ENCODE measurements around the gene PHPT1.
"Not testable (repeated sequence)": the region's sequence is repeated elsewhere in the genome, so short reads cannot be mapped to it uniquely, and the experiment has no call there.

Gene PHPT1

DNA sequence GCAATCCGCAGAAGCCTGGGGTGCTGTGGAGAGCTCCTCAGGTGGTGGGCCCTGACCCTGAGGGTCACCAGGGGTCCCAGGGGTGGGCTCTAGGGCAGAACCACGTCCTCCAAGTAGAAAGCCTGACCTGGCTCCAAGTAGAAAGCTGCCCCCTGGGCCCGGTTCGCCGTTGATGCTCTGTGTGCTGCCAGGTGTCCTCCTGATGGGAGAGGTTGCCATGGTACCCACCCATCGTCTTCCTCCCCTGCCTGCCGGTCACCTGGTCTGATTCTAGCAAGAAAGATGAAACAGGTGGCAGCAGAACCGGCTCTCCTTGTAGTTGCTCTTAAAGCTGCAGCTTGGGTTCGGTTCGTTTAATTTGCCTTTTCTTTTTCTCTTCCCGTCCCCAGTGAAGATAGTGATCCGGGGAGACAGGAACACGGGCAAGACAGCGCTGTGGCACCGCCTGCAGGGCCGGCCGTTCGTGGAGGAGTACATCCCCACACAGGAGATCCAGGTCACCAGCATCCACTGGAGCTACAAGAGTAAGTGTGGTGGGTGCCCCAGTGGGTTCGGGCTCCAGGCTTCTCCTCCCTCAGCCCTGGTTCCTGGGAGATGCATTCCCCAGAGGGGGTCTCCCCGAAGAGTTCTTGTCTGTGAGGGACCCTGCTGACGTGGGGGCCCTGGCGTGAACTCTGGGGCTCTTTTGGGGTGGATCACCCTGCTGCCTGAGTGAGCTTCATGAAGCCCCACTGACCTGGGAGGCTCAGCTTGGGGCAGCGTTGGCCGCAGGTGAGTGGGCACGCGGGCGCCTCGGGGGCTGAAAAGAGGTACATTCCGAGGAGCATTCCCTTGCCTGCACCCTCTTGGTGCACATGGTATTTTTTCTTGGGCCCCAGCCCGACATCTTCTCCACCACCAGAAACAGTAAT, 25.8 kb upstream of the PHPT1 start:
- DNase-seq, result no peak

DNA sequence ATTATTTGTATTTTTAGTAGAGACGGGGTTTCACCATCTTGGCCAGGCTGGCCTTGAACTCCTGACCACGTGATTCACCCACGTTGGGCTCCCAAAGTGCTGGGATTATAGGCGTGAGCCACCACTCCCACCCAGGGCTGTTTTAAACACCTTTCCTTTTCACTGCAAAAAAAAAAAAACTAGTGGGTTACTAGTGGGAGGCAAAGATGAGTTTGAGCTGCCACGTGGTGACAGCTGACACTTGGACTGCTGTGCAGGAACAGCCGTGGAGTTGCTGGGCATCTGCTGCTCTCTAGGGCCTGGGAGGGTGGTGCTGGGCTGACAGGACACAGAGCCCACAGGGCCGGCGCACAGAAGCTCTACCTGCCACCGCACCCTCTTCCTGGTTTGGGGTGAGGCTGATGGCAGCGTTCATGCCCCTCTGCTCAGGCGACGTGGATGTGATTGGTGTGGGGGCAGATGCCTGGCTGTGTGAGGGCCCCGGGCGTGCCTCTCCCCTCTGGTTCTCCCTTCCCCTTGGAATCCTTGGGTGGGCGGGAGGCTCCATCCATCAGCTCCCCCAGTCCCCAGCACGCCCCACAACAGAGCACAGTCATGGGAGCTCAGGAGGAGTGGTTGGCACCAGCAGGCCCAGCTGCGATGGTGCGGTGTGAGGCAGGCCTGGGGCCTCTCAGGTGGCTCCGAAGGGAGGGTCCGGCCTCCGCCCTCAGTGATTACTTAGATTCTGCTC, 24.5 kb upstream of the PHPT1 start:
- DNase-seq, result no peak

DNA sequence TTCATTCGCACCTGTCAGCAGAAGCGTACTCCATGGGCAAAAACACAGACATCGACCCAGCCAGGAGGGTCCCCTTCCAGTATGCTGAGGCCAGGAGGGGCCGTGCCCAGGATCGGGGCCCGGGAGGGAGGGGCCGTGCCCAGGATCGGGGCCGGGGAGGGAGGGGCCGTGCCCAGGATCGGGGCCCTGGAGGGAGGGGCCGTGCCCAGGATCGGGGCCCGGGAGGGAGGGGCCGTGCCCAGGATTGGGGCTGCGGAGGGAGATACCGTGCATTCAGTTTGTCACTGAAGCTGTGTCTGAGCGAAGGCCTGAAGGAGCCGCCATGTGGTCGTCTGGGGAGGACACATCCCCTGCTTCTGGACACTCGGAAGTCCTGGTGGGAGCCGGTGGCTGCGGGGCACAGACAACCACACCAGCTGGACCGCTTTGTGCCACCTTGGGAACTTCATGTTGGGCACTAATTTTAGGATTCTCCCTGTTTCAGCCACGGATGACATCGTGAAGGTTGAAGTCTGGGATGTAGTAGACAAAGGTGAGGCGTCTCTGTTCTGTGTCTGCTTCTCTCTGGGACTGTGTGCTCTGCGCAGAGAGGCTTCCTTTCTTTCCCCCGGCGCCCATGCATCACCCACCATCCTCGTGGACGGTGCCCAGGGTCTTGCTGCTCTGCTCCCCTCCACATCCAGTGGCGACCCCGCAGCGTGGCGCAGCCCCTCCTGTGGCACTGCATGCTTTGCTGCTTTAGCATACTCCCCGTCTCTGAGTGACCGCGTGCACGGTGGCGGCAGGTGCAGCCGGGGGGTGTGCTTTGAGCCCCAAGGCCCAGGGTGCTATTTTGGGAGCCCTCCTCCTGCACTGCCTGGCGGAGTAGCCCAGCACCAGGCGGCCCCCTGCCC, 23.7 kb upstream of the PHPT1 start:
- DNase-seq, result no peak

DNA sequence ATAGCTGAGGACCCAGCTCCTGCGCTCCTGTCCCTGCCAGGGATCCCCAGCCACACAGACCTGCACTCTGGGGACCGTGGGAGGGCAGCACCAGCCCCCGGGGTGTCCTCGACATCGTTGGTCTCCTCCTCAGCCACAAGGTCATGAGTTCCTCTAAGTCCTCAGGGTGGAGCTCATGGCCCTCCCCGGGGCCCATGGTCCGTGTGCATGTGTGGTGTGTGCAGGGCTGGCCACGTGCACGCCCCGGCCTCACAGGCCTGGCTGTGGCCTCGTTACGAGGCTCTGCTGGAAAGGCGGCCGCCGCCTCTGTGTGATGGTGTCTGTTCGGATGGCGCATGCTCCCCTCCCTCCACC, 23.0 kb upstream of the PHPT1 start:
- DNase-seq, result no peak

DNA sequence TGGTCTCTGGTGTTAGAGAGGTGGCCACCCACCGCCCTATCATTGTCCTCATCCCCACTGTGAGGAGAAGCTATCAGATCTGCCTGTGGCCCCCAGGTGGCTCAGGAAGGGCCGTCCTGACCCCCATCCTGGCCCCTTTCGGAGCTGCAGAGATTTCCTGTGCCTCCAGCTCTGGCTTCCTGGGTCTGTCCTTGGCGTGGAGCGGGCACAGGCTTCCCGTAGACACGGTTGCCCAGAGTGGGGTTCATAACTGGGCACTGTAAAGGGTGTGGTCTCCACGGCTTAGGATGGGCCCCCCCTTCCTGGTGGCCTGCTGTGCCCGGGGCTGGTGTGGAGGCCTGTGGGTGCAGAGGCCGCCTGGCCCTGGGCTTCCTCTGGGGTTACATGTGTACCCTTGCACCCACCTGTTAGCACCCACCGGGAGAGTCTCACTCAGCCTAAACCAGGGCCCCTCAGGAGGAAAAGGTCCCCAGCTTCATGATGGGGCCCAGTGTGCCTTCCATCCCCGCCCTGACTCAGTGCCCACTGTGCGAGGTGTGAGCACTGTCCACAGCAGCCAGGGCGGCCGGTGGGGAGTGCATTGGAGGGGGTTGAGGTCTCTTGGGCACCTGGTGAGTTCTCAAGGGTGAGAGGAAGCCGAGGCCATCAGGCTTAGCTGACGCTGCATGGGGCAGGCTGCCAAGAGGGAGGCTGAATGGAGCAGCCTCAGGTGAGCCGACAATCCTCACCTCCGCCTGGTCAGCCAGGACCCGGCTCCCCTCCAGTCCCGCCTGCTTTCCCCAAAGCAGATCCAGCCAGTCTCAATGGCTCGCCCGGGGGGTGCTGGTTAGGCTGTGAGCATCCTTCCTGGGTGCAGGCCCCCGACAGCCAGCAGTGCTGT, 22.3 kb upstream of the PHPT1 start:
- no peak for DNase-seq

DNA sequence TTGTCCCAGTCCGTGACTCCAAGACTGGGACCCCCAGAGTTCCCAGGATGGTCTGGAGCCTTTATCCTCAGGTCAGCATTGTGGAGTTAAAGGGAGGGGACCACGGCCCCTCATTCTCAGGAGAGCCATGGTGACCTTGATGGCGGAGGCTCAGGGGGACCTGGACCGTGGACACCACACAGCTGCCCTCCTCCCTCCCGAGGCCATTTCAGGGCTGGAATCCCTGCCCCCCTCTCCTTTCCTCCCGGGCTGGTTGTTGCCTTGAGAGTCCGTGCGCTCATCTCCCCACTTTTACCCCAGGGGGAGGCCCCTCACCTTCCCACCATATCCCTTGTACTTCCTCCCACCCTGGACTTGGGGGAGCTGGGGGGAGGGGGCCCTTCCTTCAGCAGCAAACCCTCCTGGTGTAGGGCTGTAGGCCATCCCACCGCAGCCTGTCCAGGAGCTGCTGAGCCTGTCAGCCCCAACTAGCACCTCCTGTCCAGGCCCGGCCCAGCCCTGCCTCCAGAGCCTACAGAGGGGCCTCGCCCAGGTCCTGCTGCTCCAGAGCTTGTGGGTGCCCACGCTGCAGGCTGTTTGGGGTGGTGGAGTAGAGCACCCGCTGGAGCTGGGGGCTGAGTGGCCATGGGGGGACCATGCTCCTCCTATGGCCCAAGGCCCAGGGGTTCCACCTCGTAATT, 21.3 kb upstream of the PHPT1 start:
- no peak for DNase-seq

DNA sequence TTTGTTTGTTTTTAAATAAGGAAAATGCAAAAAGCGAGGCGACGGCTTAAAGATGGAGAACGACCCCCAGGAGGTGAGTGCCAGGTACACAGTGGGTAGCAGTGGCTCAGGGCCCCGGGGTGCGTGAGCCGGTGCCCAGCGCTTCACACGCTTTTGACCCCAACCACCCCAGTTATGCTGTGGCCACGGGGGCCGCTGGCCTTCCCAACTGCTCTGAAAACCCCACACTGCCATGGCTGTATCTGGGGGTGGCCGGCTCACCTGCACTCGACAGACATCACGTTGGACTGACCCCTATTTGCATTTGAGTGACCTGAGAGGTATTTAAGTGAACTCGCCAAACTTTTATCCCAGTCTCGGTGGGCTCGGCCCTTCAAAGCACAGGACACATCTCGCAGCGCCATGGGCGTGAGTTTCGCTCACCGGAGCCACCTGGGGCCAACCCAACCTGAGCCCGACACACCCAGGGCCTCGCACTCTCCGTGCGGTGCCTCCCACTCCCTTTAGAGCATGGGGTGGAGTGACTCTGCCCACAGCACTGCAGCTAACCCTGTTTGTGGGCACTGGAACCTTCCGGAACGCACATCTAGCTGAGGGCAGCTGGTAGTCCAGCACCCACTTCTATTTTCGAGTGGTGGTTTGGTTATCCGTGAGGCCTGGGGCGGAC, 20.6 kb upstream of the PHPT1 start:
- no peak for DNase-seq

DNA sequence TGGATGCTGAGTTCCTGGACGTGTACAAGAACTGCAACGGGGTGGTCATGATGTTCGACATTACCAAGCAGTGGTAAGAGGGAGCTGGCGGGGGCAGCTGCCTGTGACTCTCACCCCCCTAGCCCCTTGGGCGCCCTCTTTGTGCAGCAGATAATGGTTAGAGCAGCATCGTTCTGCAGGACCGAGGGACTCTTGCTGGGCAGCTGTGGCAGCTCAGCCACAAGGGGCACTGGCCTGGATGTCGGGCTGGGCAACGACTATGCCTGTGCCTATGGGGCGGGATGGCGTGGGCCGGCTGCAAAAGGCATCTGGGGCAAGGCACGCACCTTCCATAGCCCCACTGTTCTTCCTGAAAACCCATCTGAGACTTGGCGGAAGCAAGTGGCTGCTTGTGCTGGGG, 19.8 kb upstream of the PHPT1 start:
- DNase-seq, result no peak

DNA sequence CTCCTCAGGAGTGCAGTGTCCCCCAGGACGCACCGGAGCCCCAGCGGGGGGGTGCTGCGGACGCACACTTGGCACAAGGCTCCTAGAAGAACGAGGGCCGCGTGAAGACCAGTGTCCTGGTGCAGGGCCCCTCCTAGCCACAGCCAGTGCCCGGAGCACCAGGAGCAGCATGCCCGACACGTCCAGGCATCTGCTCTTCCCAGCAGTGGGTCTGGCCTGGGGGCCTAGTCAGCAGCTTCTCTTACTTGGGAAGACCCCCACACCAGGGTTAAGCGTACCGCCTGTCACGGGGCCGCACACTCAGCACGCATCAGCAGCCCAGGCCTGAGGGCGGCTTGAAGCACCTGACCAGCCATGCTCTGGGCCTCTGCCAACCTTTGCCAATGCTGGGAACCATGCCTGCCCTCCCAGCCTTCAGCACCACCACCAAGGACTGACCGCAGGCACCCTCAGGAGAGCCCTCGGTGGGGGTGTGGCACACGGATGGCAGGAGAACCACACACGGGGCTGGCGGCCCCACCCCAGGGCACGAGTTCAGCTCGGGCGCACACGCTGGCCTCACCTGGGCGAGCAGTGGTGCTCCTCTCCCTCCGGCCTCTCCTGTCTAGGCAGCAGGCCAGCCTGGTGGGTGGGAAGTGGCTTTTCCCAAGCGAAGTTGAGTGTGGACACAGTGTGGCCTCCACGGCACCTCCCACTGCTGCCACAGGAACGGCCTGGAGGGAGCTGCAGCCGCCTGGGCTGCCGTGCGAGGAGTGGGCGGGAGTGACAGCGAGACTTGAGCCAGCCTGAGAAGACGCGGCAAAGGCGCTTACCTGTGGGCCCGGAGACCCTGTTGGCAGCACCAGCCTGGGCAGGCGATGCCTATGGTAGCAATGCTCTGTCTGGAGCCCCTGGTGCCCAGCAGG, 19.0 kb upstream of the PHPT1 start:
- no peak for DNase-seq

DNA sequence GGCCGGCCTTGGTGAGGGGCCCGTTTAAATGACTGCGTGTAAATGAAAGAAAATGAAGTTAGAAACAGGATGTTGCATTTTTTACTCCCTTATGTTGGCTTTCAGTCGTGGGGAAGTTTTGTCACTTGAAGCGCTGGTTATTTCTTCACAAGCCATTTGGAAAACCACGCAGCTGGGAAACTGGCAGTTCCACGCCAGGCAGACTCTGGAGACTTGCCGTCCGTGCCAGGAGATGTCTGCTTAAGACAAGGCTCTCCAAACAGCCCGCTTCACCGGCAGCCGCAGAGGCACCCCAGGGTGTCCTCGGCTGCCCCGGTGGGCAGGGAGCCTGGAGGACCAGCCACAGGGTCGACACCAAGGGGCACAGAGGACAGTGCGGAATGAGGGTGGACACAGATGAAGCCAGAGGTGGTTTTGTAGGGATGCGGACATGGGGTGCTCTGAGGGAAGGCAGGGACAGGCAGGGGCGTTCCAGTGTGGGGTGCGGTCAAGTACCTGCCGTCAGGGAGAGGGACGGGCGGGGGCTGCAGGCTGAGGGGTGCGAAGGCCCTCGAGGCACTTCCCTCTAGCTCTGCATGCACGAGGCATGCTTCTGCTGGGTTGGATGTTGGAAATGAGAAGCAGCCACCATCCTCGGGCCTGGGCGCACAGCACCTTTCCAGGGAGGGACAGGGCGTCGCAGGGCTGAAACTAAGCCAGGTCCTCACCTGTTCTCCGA, 18.0 kb upstream of the PHPT1 start:
- DNase-seq, result no peak

DNA sequence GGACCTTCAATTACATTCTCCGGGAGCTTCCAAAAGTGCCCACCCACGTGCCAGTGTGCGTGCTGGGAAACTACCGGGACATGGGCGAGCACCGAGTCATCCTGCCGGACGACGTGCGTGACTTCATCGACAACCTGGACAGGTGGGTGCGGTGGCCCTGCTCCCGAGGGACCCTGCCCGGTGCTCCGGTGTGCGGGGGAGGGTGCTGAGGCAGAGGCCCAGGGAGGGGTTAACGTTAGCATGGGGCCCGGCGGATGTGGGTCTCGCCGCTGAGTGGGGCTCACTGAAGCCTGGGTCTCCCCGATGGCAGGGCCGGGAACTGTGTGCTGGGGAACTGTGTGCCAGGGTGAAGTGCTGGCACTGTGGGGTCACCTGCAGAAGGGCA, 17.5 kb upstream of the PHPT1 start:
- DNase-seq, result no peak

DNA sequence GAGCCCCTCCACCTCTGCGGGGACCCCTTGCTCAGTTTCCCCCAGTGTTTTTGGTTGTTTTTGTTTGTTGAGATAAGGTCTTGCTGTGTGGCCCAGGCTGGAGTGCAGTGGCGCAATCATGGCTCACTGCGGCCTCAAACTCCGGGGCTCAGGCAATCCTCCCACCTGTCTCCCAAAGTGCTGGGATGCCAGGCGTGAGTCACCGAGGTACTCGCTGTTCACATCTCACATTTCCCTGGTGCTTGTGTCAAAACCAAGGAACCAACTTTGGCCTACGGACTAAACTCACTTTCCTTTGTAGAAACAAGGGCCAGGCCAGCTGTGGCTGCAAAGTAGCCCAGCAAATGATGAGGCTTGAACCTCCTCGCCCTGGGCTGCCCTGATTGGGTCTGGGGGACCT, 16.6 kb upstream of the PHPT1 start:
- no peak for DNase-seq

DNA sequence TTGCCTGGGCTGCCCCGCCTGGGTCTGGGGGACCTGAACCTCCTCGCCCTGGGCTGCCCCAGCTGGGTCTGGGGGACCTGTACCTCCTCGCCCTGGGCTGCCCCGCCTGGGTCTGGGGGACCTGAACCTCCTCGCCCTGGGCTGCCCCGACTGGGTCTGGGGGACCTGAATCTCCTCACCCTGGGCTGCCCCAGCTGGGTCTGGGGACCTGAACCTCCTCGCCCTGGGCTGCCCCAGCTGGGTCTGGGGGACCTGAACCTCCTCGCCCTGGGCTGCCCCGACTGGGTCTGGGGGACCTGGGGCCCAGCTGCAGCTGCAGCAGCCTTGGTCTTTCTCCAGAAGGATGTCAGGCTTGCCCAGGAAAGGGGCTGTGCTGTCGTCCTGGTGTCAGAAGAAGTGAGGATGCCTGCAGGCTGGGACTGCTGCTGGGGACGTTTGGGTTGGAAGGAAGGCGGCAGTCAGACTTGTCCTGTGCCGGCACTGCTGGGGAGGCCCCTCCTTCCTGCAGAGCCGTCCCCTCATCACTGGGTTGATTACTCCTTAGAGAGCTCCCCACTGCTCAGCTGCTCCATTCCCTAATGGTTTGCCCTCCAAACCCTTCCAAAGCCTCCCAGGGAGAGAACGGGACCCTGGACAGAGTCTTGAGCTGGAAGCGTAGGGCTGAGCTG, 15.7 kb upstream of the PHPT1 start:
- DNase-seq, result not testable (repeated sequence)

DNA sequence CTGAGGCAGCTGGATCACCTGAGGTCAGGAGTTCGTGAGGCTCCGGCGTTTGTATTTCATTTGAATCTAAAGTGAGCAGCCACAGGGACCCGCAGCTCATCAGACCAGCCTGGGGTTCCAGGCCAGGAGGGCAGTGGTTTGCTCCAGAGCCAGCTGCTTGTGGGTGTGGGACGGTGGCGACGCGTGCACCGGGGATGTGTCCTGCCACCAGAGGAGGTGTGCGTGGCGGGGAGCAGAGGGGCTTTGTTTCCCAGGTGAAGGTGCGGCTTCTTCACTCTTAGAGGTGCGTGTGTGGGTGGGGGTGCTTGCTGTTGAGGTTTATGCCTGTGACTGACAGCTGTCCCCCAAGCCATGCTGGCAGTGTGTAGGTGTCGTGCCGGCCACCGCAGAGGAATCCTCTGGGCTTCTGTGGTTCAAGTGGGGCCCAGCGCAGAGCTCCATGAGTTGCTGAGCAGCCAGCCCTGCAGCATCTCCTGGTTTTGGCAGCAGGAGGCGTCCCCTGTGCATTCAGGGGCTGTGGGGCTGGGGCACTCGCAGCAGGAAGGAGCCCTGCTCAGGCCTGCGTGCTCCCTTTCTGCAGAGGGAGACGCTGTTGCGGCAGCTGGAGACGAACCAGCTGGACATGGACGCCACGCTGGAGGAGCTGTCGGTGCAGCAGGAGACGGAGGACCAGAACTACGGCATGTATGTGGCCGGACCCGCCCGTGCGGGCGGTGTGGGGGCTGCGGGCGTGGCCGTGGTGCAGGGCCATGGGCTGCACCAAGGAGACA, 13.9 kb upstream of the PHPT1 start:
- no peak for DNase-seq

DNA sequence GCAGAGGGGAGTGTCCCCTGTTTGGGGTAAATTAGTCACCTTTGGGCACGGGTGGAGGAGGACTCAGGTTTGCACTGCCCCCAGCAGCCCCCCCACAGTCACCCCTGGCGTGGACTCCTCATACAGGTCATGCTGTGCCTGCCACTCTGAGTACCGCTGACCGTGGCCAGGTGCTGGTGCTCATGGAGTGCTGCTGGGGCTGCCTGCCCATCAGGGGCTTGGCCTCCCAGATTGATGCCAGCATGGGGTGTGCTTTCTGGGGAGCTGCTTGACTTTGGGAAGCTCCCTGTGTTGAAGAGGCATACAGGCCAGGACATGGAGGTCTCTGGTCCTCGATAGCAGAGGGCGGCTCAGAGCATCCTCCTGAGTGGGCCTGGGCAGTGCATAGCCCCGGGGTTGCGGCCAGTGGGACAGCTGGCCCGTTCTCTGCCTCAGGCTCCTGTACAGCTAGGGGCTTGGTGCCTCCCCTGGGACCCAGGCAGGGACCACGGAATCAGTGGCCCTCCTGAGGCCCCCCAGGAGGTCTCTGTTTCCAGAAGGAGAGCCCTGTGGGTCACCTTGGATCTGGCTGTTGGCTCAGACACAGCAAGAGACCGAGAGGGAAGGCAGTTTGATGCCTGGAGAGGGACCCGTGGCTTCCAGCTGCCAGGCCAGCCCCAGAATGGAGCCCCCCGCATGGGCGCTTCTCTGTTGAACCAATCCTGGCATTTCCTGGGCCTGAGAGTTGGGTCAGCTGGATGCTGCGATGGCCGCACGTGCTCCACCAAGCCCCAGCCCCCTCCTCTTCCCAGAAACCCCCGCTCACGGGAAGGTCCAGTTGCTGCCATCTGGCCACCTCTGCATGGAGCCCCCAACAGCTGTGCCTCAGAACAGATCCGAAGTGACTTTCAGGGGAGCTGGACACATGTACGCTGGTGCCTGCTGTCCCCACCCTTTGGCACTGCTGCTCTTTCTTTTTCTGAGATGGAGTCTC, 13.0 kb upstream of the PHPT1 start:
- no peak for DNase-seq

DNA sequence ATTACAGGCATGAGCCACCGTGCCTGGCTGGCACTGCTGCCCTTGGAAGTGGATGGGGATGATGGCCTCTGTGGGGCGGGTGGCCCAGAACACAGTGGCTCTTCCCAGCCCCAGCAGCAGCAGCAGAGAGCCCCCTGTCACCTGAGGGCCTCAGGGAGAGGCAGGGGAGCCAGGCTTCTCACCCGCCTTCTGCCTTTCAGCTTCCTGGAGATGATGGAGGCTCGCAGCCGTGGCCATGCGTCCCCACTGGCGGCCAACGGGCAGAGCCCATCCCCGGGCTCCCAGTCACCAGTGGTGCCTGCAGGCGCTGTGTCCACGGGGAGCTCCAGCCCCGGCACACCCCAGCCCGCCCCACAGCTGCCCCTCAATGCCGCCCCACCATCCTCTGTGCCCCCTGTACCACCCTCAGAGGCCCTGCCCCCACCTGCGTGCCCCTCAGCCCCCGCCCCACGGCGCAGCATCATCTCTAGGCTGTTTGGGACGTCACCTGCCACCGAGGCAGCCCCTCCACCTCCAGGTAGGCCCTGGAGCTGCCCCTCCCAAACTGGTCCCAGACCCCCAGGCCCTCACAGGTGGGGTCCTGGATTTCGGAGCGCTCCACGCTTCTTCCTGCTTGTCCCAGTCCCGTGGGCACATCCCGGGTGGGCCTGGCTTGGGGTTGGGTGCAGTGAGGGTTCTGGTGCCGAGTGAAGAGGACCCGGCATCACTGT, 11.9 kb upstream of the PHPT1 start:
- no peak for DNase-seq
